ENCODE measurements around the gene RYR2.
A peak's percentile ranks its signal among the peaks of the same experiment; 100 is the strongest.

RYR2 gene

DNA sequence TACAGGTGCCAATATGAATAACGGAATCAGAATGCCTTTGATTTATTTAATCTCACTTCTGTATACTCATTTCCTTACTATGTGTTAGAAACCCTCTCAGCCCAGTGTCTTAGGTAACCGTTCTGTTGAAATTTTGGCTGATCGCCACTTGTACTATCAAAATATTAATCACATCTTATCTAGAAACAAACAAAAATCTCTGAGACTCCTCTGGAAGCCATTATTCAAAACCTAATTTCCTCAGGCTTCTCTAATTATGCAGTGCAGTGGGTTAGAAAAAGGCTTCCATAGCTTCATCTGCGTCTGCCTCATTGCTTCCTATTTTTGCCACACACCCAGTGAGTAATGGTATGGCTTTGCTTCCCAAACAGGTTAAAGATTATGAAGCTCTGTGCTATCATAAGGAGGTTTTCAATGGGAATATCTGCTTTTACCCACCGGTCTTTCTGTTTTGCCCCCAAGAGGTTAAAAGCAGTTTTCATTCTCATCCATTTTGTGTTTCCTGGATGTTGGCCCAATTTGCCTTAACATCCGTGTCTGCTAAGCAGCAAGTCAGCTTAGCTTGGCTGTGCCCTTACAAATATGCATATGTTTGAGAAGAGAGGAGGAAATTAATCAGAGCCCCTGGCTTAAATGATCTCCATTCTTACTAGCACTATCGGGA lies 129.6 kb downstream of the RYR2 start:
- no peak overlapping the region for H3K4me2 ChIP-seq (ENCODE audit: low read length)
- no peak overlapping the region for H2BK5ac ChIP-seq (ENCODE audit: low read depth, low read length, poor library complexity)
- no peak overlapping the region for H2AK5ac ChIP-seq (ENCODE audit: low read length)
- no peak overlapping the region for H2BK120ac ChIP-seq (ENCODE audit: insufficient read depth, low read length, poor library complexity)
- no peak overlapping the region for H3K18ac ChIP-seq (ENCODE audit: low read length)
- no peak overlapping the region for H3K14ac ChIP-seq (ENCODE audit: low read length)
- H3K27ac ChIP-seq (ENCODE audit: low read depth, low read length), result no peak overlapping the region
- no peak overlapping the region for H2AFZ ChIP-seq (ENCODE audit: insufficient read depth, low read length, poor library complexity)
- H4K8ac ChIP-seq (ENCODE audit: low read depth, low read length), result no peak overlapping the region
- H3K4me3 ChIP-seq (ENCODE audit: low read depth, low read length), result no peak overlapping the region
- H4K12ac ChIP-seq (ENCODE audit: low read depth, low read length), result no peak overlapping the region
- no peaks in the 10 kb centered on the region for H3K36me3 ChIP-seq (ENCODE audit: control insufficient read depth in 1 of 2, insufficient read depth in 2 of 2, low read length in 2 of 2)
- no peaks in the 10 kb centered on the region for H3K79me1 ChIP-seq (ENCODE audit: low read length)
- no peaks in the 10 kb centered on the region for H3K27me3 ChIP-seq (ENCODE audit: insufficient read depth, low read length)
- no peaks in the 10 kb centered on the region for H3K9me3 ChIP-seq (ENCODE audit: insufficient read depth, low read depth, low read length)
- no peak overlapping the region for H3K23ac ChIP-seq (ENCODE audit: low read length)
- no peaks in the 10 kb centered on the region for H3K4me1 ChIP-seq (ENCODE audit: control insufficient read depth in 1 of 2, insufficient read depth in 2 of 2, low read length in 2 of 2)
- H2BK12ac ChIP-seq (ENCODE audit: low read length), result no peak overlapping the region
- H3K4ac ChIP-seq (ENCODE audit: low read depth, low read length), result no peak overlapping the region
- peak in 1 of 2 donors; percentile 27 for DNase-seq
- peaks cover 2% of the 10 kb centered on the region for H3K79me2 ChIP-seq (ENCODE audit: control insufficient read depth, insufficient read depth, low read length, poor library complexity)
- no peak overlapping the region for H3K9ac ChIP-seq (ENCODE audit: low read length)
- H4K91ac ChIP-seq (ENCODE audit: low read depth, low read length), result no peak overlapping the region
- WGBS (ENCODE audit: extremely low coverage, insufficient coverage, insufficient read length), result no CpG with 5 or more reads among the region's 7 CpGs

DNA sequence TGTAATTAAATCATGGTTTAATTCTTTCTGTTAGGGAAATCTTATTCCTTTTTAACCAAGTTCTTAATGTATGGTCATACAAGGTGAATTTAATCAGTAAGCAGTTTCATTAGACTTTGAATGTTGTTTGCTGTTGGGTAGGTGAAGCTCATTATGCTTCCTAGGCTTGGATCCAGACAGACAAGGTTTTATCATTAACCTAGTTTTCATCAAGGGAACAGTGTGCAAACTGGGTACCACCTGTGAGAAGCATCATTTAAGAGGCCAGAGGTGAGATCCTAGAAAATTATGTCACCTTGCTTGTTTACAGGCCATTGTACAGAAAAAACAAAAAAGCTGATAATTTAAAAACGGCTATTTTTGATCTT lies 130.1 kb downstream of the RYR2 start:
- Histone ChIP-seq H3K4me2 (ENCODE audit: low read length) (no peak overlapping the region), H3K23ac (ENCODE audit: low read length) (no peak overlapping the region), H2AK5ac (ENCODE audit: low read length) (no peak overlapping the region), H3K36me3 (ENCODE audit: control insufficient read depth in 1 of 2, insufficient read depth in 2 of 2, low read length in 2 of 2) (no peaks in the 10 kb centered on the region), H2BK12ac (ENCODE audit: low read length) (no peak overlapping the region), H2AFZ (ENCODE audit: insufficient read depth, low read length, poor library complexity) (no peak overlapping the region), H4K8ac (ENCODE audit: low read depth, low read length) (no peak overlapping the region), H4K12ac (ENCODE audit: low read depth, low read length) (no peak overlapping the region), H2BK5ac (ENCODE audit: low read depth, low read length, poor library complexity) (no peak overlapping the region), H2BK120ac (ENCODE audit: insufficient read depth, low read length, poor library complexity) (no peak overlapping the region), H3K9me3 (ENCODE audit: insufficient read depth, low read depth, low read length) (no peaks in the 10 kb centered on the region), H3K27me3 (ENCODE audit: insufficient read depth, low read length) (no peaks in the 10 kb centered on the region), H3K14ac (ENCODE audit: low read length) (no peak overlapping the region), H3K9ac (ENCODE audit: low read length) (no peak overlapping the region), H3K4me1 (ENCODE audit: control insufficient read depth in 1 of 2, insufficient read depth in 2 of 2, low read length in 2 of 2) (no peaks in the 10 kb centered on the region), H3K18ac (ENCODE audit: low read length) (no peak overlapping the region), H3K4ac (ENCODE audit: low read depth, low read length) (no peak overlapping the region), H3K4me3 (ENCODE audit: low read depth, low read length) (no peak overlapping the region), H3K79me1 (ENCODE audit: low read length) (no peaks in the 10 kb centered on the region), H4K91ac (ENCODE audit: low read depth, low read length) (no peak overlapping the region), H3K27ac (ENCODE audit: low read depth, low read length) (no peak overlapping the region), H3K79me2 (ENCODE audit: control insufficient read depth, insufficient read depth, low read length, poor library complexity) (peaks cover 2% of the 10 kb centered on the region)
- no peak for DNase-seq
- no CpG with 5 or more reads among the region's 1 CpG for WGBS (ENCODE audit: extremely low coverage, insufficient coverage, insufficient read length)

DNA sequence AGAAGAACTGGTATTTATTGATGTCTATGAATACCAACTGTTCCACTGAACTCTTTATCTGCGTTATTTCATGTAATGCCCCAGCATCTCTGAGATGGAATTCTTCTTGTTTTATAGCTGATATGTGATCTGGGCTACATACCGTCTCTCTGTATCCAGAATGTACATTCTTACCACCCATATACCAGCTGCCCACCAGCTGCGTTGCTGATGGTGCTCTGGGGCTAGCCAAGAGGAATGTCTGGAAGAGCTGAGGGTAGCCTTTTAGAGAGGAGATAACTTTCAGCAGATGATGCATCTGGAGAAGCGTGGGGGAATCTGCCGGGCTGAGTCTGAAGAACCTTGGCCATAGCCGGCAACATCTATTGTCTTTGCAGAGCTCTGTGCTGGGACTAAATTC lies 137.5 kb downstream of the RYR2 start:
- peaks cover 2% of the 10 kb centered on the region for H3K9me3 ChIP-seq (ENCODE audit: insufficient read depth, low read depth, low read length)
- no peak overlapping the region for H3K27ac ChIP-seq (ENCODE audit: low read depth, low read length)
- H3K4me2 ChIP-seq (ENCODE audit: low read length), result no peak overlapping the region
- DNase-seq, result peak; percentile 71 to 72
- no peak overlapping the region for H3K4me3 ChIP-seq (ENCODE audit: low read depth, low read length)
- no peak overlapping the region for H4K8ac ChIP-seq (ENCODE audit: low read depth, low read length)
- H2AK5ac ChIP-seq (ENCODE audit: low read length), result no peak overlapping the region
- no CpG with 5 or more reads among the region's 6 CpGs for WGBS (ENCODE audit: extremely low coverage, insufficient coverage, insufficient read length)
- H2BK12ac ChIP-seq (ENCODE audit: low read length), result no peak overlapping the region
- peaks cover 0 to 2% of the 10 kb centered on the region in 2 experiments for H3K4me1 ChIP-seq (ENCODE audit: control insufficient read depth in 1 of 2, insufficient read depth in 2 of 2, low read length in 2 of 2)
- no peak overlapping the region for H3K18ac ChIP-seq (ENCODE audit: low read length)
- H4K12ac ChIP-seq (ENCODE audit: low read depth, low read length), result no peak overlapping the region
- H3K36me3 ChIP-seq (ENCODE audit: control insufficient read depth in 1 of 2, insufficient read depth in 2 of 2, low read length in 2 of 2), result no peaks in the 10 kb centered on the region
- H3K79me1 ChIP-seq (ENCODE audit: low read length), result no peaks in the 10 kb centered on the region
- H3K14ac ChIP-seq (ENCODE audit: low read length), result no peak overlapping the region
- no peak overlapping the region for H3K23ac ChIP-seq (ENCODE audit: low read length)
- H3K9ac ChIP-seq (ENCODE audit: low read length), result no peak overlapping the region
- H4K91ac ChIP-seq (ENCODE audit: low read depth, low read length), result no peak overlapping the region
- no peak overlapping the region for H2AFZ ChIP-seq (ENCODE audit: insufficient read depth, low read length, poor library complexity)
- no peak overlapping the region for H3K4ac ChIP-seq (ENCODE audit: low read depth, low read length)
- peaks cover 4% of the 10 kb centered on the region for H3K79me2 ChIP-seq (ENCODE audit: control insufficient read depth, insufficient read depth, low read length, poor library complexity)
- H3K27me3 ChIP-seq (ENCODE audit: insufficient read depth, low read length), result no peaks in the 10 kb centered on the region
- H2BK5ac ChIP-seq (ENCODE audit: low read depth, low read length, poor library complexity), result no peak overlapping the region
- H2BK120ac ChIP-seq (ENCODE audit: insufficient read depth, low read length, poor library complexity), result no peak overlapping the region

DNA sequence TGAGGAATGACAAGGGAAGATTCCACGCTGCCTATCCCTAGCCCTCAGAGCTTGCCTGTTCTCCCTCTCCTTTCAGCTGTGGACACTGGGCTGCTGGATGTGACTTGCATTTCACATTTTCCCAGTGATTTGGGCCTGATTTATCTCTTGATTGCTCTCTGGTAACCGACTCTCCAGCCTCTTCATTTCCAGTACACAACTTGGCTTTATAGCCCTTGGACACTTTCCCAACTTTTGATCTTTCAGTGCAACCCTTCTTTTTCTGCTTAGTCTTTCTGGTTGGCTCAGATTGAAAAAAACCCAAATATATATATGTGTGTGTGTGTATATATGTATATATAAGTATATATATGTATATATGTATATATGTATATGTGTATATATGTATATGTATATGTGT lies 138.3 kb downstream of the RYR2 start:
- Histone ChIP-seq H3K36me3 (ENCODE audit: control insufficient read depth in 1 of 2, insufficient read depth in 2 of 2, low read length in 2 of 2) (no peaks in the 10 kb centered on the region), H3K4me2 (ENCODE audit: low read length) (no peak overlapping the region), H3K4ac (ENCODE audit: low read depth, low read length) (no peak overlapping the region), H4K8ac (ENCODE audit: low read depth, low read length) (no peak overlapping the region), H3K9me3 (ENCODE audit: insufficient read depth, low read depth, low read length) (peaks cover 2% of the 10 kb centered on the region), H2BK120ac (ENCODE audit: insufficient read depth, low read length, poor library complexity) (no peak overlapping the region), H4K12ac (ENCODE audit: low read depth, low read length) (no peak overlapping the region), H3K4me3 (ENCODE audit: low read depth, low read length) (no peak overlapping the region), H2BK12ac (ENCODE audit: low read length) (no peak overlapping the region), H2AK5ac (ENCODE audit: low read length) (no peak overlapping the region), H3K79me1 (ENCODE audit: low read length) (no peaks in the 10 kb centered on the region), H3K18ac (ENCODE audit: low read length) (no peak overlapping the region), H2AFZ (ENCODE audit: insufficient read depth, low read length, poor library complexity) (no peak overlapping the region), H3K9ac (ENCODE audit: low read length) (no peak overlapping the region), H3K23ac (ENCODE audit: low read length) (no peak overlapping the region), H3K79me2 (ENCODE audit: control insufficient read depth, insufficient read depth, low read length, poor library complexity) (peaks cover 4% of the 10 kb centered on the region), H3K27ac (ENCODE audit: low read depth, low read length) (no peak overlapping the region), H3K14ac (ENCODE audit: low read length) (no peak overlapping the region), H2BK5ac (ENCODE audit: low read depth, low read length, poor library complexity) (no peak overlapping the region), H3K4me1 (ENCODE audit: control insufficient read depth in 1 of 2, insufficient read depth in 2 of 2, low read length in 2 of 2) (peaks cover 0 to 2% of the 10 kb centered on the region in 2 experiments), H3K27me3 (ENCODE audit: insufficient read depth, low read length) (no peaks in the 10 kb centered on the region), H4K91ac (ENCODE audit: low read depth, low read length) (no peak overlapping the region)
- WGBS (ENCODE audit: extremely low coverage, insufficient coverage, insufficient read length), result no CpG with 5 or more reads among the region's 2 CpGs
- DNase-seq, result no peak
